Measurements from ENCODE around the gene RAB11FIP4. TPM values are rescaled to one million over a fixed set of nuclear protein-coding genes. Genes with fewer than 3 reads are reported as not detected.

The RAB11FIP4 gene
- total RNA-seq, 2 donors from 2014 or later = 22.5 to 30.8 TPM

- no peak for TF ChIP-seq POLR2AphosphoS5 (IDR thresholded peaks at IDR 0.05)
- TF ChIP-seq CTCF (IDR thresholded peaks at IDR 0.05) = no peak
- 68% methylated on average over 15 of the region's 17 CpGs for WGBS
- Histone ChIP-seq H3K4me3 (no peak overlapping the region), H3K4me1 (replicated peaks) (no peaks in the 10 kb centered on the region), H3K36me3 (no peaks in the 10 kb centered on the region), H3K27ac (no peak overlapping the region), H3K27me3 (replicated peaks; ENCODE audit: insufficient read depth) (peaks cover 4% of the 10 kb centered on the region), H3K9me3 (no peaks in the 10 kb centered on the region)
- intact Hi-C loops (cut with DNase I) = no loop called here
- DNase-seq (ENCODE audit: low spot score) = peak; percentile 15
Observed at GRCh38 chr17:31392856-31393748, 1.6 kb downstream of the RAB11FIP4 start.

GRCh38 chr17:31393749-31394146 lies 2.3 kb downstream of the RAB11FIP4 start:
- Histone ChIP-seq H3K36me3 (no peaks in the 10 kb centered on the region), H3K9me3 (no peaks in the 10 kb centered on the region), H3K27me3 (replicated peaks; ENCODE audit: insufficient read depth) (peaks cover 4% of the 10 kb centered on the region), H3K27ac (no peak overlapping the region), H3K4me1 (replicated peaks) (no peaks in the 10 kb centered on the region), H3K4me3 (no peak overlapping the region)
- intact Hi-C loops (cut with DNase I) = no loop called here
- no peak for DNase-seq (ENCODE audit: low spot score)
- TF ChIP-seq POLR2A (IDR thresholded peaks at IDR 0.05) = no peak
- TF ChIP-seq CTCF (IDR thresholded peaks at IDR 0.05) = no peak
- no peak for TF ChIP-seq POLR2AphosphoS5 (IDR thresholded peaks at IDR 0.05)
- WGBS = 91% methylated on average over 7 of the region's 7 CpGs

GRCh38 chr17:31394544-31394943 lies 3.1 kb downstream of the RAB11FIP4 start:
- Histone ChIP-seq H3K4me1 (replicated peaks) (no peaks in the 10 kb centered on the region), H3K27ac (no peak overlapping the region), H3K36me3 (no peaks in the 10 kb centered on the region), H3K27me3 (replicated peaks; ENCODE audit: insufficient read depth) (peaks cover 4% of the 10 kb centered on the region), H3K4me3 (no peak overlapping the region), H3K9me3 (no peaks in the 10 kb centered on the region)
- intact Hi-C loops (cut with DNase I) = no loop called here
- DNase-seq (ENCODE audit: low spot score) = no peak
- WGBS = 15% methylated on average over 11 of the region's 11 CpGs
- no peak for TF ChIP-seq POLR2AphosphoS5 (IDR thresholded peaks at IDR 0.05)
- no peak for TF ChIP-seq CTCF (IDR thresholded peaks at IDR 0.05)
- TF ChIP-seq POLR2A (IDR thresholded peaks at IDR 0.05) = no peak

GRCh38 chr17:31397256-31397939 lies 5.9 kb downstream of the RAB11FIP4 start:
- TF ChIP-seq POLR2AphosphoS5 (IDR thresholded peaks at IDR 0.05) (no peak), CTCF (IDR thresholded peaks at IDR 0.05) (no peak), POLR2A (IDR thresholded peaks at IDR 0.05) (no peak)
- intact Hi-C loops (cut with DNase I) = no loop called here
- WGBS = 83% methylated on average over 8 of the region's 8 CpGs
- Histone ChIP-seq H3K9me3 (no peaks in the 10 kb centered on the region), H3K36me3 (no peaks in the 10 kb centered on the region), H3K4me3 (no peak overlapping the region), H3K4me1 (replicated peaks) (no peaks in the 10 kb centered on the region), H3K27ac (no peak overlapping the region), H3K27me3 (replicated peaks; ENCODE audit: insufficient read depth) (peaks cover 4% of the 10 kb centered on the region)
- DNase-seq (ENCODE audit: low spot score) = no peak

All from prostate gland (tissue), 2 donors.